T-cell (primary cell): ENCODE data around the gene EEFSEC. TPM values are rescaled to one million over a fixed set of nuclear protein-coding genes. Genes with fewer than 3 reads are reported as not detected.
A peak's percentile ranks its signal among the peaks of the same experiment; 100 is the strongest.

Experiments
- ATAC-seq, 4 experiments: fragments of 200-7000 bp in 3 of 4; fragments of 150-1000 bp in 1 of 4; cut with Tn5 transposase; replicated peaks in 1 of 4; 1 replicate in 3 of 4; 2 replicates in 1 of 4; pipeline ENCODE4 v1.10.0; 2021; ENCODE audit warnings: moderate library complexity in 3 of 4, mild to moderate bottlenecking in 2 of 4, moderate number of reproducible peaks in 1 of 4
- CTCF ChIA-PET, 2 donors: fragments of 300-600 bp; sonication (Branson Sonifier 250); formaldehyde crosslinking; loops; one replicate each; lab custom pipeline; 2022; ENCODE audit warnings: antibody characterized with exemption in 2 of 2; lab: Charles Lee
- POLR2A ChIA-PET, 2 donors: fragments of 300-600 bp; sonication (Branson Sonifier 250); formaldehyde crosslinking; loops; one replicate each; lab custom pipeline; 2022; ENCODE audit warnings: antibody characterized with exemption in 2 of 2; lab: Charles Lee
- DNase-seq, 35 experiments: peaks; one replicate each; pipeline versions ENCODE4 v3.0.0 to v3.0.0-alpha.2; 2013 to 2023
- H3K27ac ChIP-seq: one replicate; pipeline ENCODE4 v1.5.1; 2013; ENCODE audit warnings: low read length
- H3K27me3 ChIP-seq, 2 experiments: replicated peaks in 1 of 2; 1 replicate in 1 of 2; 2 replicates in 1 of 2; pipeline versions ENCODE4 v1.6.1 to v1.7.0; 2013; ENCODE audit warnings: low read length in 1 of 2, mixed read lengths in 1 of 2; ENCODE audit not compliant: control insufficient read depth in 2 of 2, insufficient read depth in 2 of 2; ENCODE audit errors: extremely low read depth in 1 of 2
- H3K36me3 ChIP-seq, 2 donors: 1 replicate in 1 of 2; 2 replicates in 1 of 2; pipeline versions ENCODE4 v1.6.1 to v1.7.0; 2013; ENCODE audit warnings: low read length in 1 of 2; ENCODE audit not compliant: control insufficient read depth in 2 of 2, insufficient read depth in 1 of 2; ENCODE audit errors: extremely low read depth in 1 of 2
- H3K4me1 ChIP-seq, 2 experiments: 1 replicate in 1 of 2; 2 replicates in 1 of 2; pipeline versions ENCODE4 v1.6.1 to v1.7.0; 2013; ENCODE audit warnings: low read length in 2 of 2, mixed read lengths in 1 of 2; ENCODE audit not compliant: insufficient read depth in 2 of 2, control insufficient read depth in 1 of 2; ENCODE audit errors: extremely low read depth in 1 of 2
- H3K4me3 ChIP-seq, 2 donors: 1 replicate in 1 of 2; 2 replicates in 1 of 2; pipeline versions ENCODE4 v1.5.1 to v1.7.0; 2013; ENCODE audit warnings: mild to moderate bottlenecking in 2 of 2, low read length in 1 of 2, moderate library complexity in 1 of 2; ENCODE audit not compliant: control insufficient read depth in 1 of 2; ENCODE audit errors: extremely low read depth in 1 of 2
- H3K9me3 ChIP-seq: 2 replicates; pipeline ENCODE4 v1.7.0; 2013
- H3K27ac Mint-ChIP-seq, 2 donors: one replicate each; pipeline ENCODE4 v1.8.0; 2020 to 2021; ENCODE audit warnings: mild to moderate bottlenecking in 2 of 2, mixed read lengths in 2 of 2
- H3K27me3 Mint-ChIP-seq, 2 donors: one replicate each; pipeline ENCODE4 v1.8.0; 2021 to 2022; ENCODE audit warnings: mixed read lengths in 2 of 2
- H3K36me3 Mint-ChIP-seq: one replicate; pipeline ENCODE4 v1.8.0; 2021; ENCODE audit warnings: mixed read lengths
- H3K4me1 Mint-ChIP-seq, 3 donors: one replicate each; pipeline ENCODE4 v1.8.0; 2020 to 2022; ENCODE audit warnings: mixed read lengths in 3 of 3, mild to moderate bottlenecking in 1 of 3
- H3K4me3 Mint-ChIP-seq, 3 donors: one replicate each; pipeline ENCODE4 v1.8.0; 2020 to 2022; ENCODE audit warnings: mild to moderate bottlenecking in 3 of 3, mixed read lengths in 3 of 3, moderate library complexity in 3 of 3
- H3K9me3 Mint-ChIP-seq, 3 donors: one replicate each; pipeline ENCODE4 v1.8.0; 2020 to 2022; ENCODE audit warnings: mixed read lengths in 3 of 3
- whole genome bisulfite sequencing: methylation state at CpG from one replicate; pipeline ENCODE4 v1.1.5; 2013; ENCODE audit warnings: missing lambda C conversion rate; ENCODE audit not compliant: insufficient coverage; 5-methylcytosine and 5-hydroxymethylcytosine counted together
- total RNA-seq, 35 experiments: library from RNA in 6 of 35; stranded (reverse) in 6 of 35; fragments of 120-200 nt in 1 of 35; gene quantifications; one replicate each; pipeline versions ENCODE4 v1.2.1 to v1.2.4 and lab custom pipeline; 2013 to 2026

The EEFSEC gene
- total RNA-seq, 5 donors from 2014 or later (not counting 1 experiment from before 2014, with no cell fraction given), result 15.9 to 21.1 (median 19.1) TPM

DNA sequence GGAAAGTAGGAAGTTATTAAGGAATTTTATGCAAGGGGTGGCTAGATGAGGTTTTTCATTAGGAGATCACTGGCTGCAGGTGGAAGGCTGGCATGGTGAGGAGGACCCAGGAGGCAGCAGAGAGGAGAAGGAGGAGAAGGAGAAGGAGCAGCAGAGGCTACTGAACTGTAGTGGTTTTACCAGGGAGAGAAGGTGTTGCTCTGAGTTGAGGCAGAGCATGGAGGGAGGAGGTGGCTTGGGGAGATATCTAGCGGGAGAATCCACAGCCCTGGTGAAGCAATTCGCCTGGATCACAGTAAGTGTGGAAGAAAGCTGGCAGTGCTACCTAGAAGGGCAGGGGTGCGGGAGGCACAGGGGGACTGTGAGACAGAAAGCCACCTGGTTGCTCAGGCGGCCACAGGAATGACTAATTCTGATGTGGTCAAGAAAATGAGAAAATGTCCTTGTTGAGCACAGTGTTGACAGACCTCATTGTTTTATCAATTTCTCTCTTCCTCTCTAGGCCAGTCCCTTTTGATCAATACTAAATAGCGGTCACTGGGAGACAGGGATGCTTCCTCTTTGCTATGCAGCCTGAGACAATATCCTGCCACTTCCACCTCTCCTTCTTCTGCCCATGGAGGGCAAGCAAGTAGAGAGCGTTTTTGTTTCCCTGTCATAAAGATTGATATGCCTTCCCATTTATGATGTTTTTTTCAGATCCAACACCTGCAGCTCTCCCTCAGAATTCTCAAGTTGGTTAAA is 94.6 kb downstream of the EEFSEC start:
- Mint-ChIP-seq H3K4me1 (peaks cover 18 to 35% (median 24%) of the 10 kb centered on the region in 3 donors), H3K9me3 (peaks cover 0 to 7% (median 0%) of the 10 kb centered on the region in 3 donors), H3K27ac (peak overlapping the region in 1 of 2 donors; percentile 12), H3K36me3 (peaks cover 55% of the 10 kb centered on the region), H3K4me3 (no peak overlapping the region), H3K27me3 (no peaks in the 10 kb centered on the region)
- peaks cover 2 to 16% of the 10 kb centered on the region in 2 donors for H3K36me3 ChIP-seq
- H3K4me1 ChIP-seq, result peaks cover 4 to 8% of the 10 kb centered on the region in 2 experiments
- no peak overlapping the region for H3K27ac ChIP-seq
- no peaks in the 10 kb centered on the region for H3K9me3 ChIP-seq
- ATAC-seq (no peak), DNase-seq (no peak)
- POLR2A ChIA-PET, result no interaction called here
- H3K27me3 ChIP-seq, result no peaks in the 10 kb centered on the region
- no peak overlapping the region for H3K4me3 ChIP-seq
- 97% methylated on average over 4 of the region's 6 CpGs for WGBS
- CTCF ChIA-PET, result no interaction called here

DNA sequence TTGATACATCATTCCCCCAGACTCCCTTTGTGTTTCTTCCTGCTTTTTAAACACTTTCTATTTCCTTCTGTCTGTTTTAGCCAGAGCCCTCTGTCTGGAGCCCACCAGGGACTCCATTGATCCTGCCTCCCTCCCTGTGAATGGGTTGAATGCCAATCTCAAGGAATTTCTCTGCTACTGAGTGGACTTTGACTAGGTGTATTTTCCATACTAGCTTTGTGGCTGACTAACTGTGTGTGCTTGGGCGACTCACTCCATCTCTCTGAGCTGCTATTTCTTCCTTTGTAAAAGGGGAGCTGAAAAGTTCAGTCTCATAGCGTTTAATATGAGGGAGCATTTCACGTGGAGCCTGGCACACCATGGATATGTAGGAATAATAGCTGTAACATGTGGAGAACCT is 98.8 kb downstream of the EEFSEC start:
- Histone ChIP-seq H3K4me1 (no peaks in the 10 kb centered on the region), H3K9me3 (no peaks in the 10 kb centered on the region), H3K4me3 (no peak overlapping the region), H3K27me3 (no peaks in the 10 kb centered on the region), H3K27ac (no peak overlapping the region), H3K36me3 (peaks cover 4 to 15% of the 10 kb centered on the region in 2 donors)
- Mint-ChIP-seq H3K27ac (no peak overlapping the region), H3K36me3 (peaks cover 72% of the 10 kb centered on the region), H3K27me3 (no peaks in the 10 kb centered on the region), H3K4me3 (no peak overlapping the region), H3K9me3 (peaks cover 0 to 7% (median 0%) of the 10 kb centered on the region in 3 donors), H3K4me1 (peaks cover 16 to 48% (median 32%) of the 10 kb centered on the region in 3 donors)
- no CpG with 5 or more reads among the region's 3 CpGs for WGBS
- ATAC-seq (no peak), DNase-seq (no peak)
- ChIA-PET CTCF (no interaction called here), POLR2A (no interaction called here)

DNA sequence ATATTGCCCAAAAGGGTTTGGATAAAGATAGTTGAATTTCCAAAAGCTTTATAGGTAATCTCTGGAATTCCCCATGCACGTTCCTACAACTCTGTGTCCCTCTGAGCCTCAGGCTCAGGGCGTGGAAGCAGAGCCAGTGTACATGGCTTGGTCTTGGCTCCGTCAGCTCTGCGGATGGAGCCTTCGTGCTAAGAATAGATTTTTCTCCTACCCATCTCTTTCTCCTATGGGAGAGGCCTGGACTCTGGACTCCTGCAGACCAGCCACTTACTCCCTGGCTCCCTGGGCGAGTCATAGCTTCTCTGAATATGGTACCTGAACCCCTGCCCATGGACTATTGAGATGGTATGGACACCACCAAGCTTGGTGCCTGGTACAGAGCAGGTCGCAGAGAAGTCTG is 99.9 kb downstream of the EEFSEC start:
- ChIA-PET CTCF (no interaction called here), POLR2A (no interaction called here)
- no peaks in the 10 kb centered on the region for H3K4me1 ChIP-seq
- peaks cover 66% of the 10 kb centered on the region for H3K36me3 Mint-ChIP-seq
- H3K27me3 ChIP-seq, result no peaks in the 10 kb centered on the region
- no peak overlapping the region for H3K4me3 ChIP-seq
- H3K36me3 ChIP-seq, result peaks cover 4 to 5% of the 10 kb centered on the region in 2 donors
- 100% methylated on average over 6 of the region's 7 CpGs for WGBS
- no peaks in the 10 kb centered on the region for H3K9me3 ChIP-seq
- H3K4me3 Mint-ChIP-seq, result no peak overlapping the region
- H3K27me3 Mint-ChIP-seq, result no peaks in the 10 kb centered on the region
- DNase-seq (no peak), ATAC-seq (no peak)
- H3K4me1 Mint-ChIP-seq, result peaks cover 18 to 48% (median 35%) of the 10 kb centered on the region in 3 donors
- H3K27ac ChIP-seq, result no peak overlapping the region
- no peak overlapping the region for H3K27ac Mint-ChIP-seq
- H3K9me3 Mint-ChIP-seq, result peaks cover 0 to 7% (median 0%) of the 10 kb centered on the region in 3 donors

DNA sequence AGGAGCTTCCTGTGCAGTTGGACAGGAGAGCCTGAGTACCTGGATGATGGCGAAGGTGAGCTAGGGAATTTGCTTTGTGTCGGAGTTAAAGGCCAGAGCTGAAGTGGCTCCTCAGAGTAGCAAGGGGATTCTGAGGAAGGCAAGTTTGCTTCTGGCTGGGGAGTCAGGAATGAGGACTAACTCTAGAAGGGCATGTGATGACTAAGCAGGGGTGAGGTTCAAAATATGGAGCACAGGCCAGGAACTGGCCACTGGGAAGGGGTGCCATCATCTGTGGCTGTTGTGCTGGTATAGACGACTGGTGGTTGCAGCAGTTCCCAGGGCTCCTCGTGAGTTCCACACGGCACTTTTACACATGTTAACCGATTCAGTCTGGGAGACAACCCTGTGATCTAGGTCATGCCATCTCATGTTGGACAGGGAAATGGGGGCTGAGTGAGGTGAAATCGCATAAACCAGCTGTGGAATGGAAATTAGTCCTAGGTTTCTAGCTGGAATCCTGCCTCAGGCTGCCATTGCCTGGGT is 100.8 kb downstream of the EEFSEC start:
- H3K27me3 Mint-ChIP-seq, result no peaks in the 10 kb centered on the region
- peaks cover 3% of the 10 kb centered on the region for H3K9me3 ChIP-seq
- WGBS, result 100% methylated on average over 7 of the region's 7 CpGs
- POLR2A ChIA-PET, result no interaction called here
- H3K27ac ChIP-seq, result no peak overlapping the region
- H3K4me1 Mint-ChIP-seq, result peaks cover 18 to 48% (median 35%) of the 10 kb centered on the region in 3 donors
- H3K9me3 Mint-ChIP-seq, result peaks cover 0 to 7% (median 0%) of the 10 kb centered on the region in 3 donors
- H3K4me3 ChIP-seq, result no peak overlapping the region
- no peaks in the 10 kb centered on the region for H3K4me1 ChIP-seq
- no peak for ATAC-seq
- H3K27ac Mint-ChIP-seq, result no peak overlapping the region
- CTCF ChIA-PET, result no interaction called here
- DNase-seq, result no peak
- peaks cover 62% of the 10 kb centered on the region for H3K36me3 Mint-ChIP-seq
- H3K36me3 ChIP-seq, result peaks cover 3 to 4% of the 10 kb centered on the region in 2 donors
- no peaks in the 10 kb centered on the region for H3K27me3 ChIP-seq
- no peak overlapping the region for H3K4me3 Mint-ChIP-seq

DNA sequence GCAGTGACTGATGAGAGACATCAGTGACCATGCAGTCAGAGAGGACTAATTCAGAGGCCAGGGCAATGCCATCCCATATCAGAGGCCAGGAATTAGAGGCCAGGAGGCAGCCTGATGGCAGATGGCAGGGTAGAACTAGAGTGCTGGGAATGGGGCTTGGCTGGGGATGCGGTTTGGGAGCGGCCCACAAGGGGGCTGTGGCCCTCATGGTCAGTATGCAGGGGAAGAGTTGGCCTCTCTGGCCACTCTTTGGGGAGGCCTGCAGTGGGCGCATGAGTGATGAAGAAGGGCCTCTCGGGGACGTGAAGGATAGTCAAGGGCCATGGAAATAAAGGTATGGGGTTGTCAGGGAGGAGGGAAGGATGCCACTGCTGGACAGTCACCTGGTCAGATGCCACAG is 101.7 kb downstream of the EEFSEC start:
- H3K4me1 Mint-ChIP-seq, result peaks cover 18 to 48% (median 32%) of the 10 kb centered on the region in 3 donors
- WGBS, result 96% methylated on average over 5 of the region's 5 CpGs
- H3K9me3 Mint-ChIP-seq, result peaks cover 6 to 15% (median 6%) of the 10 kb centered on the region in 3 donors
- H3K27ac Mint-ChIP-seq, result no peak overlapping the region
- Histone ChIP-seq H3K4me3 (no peak overlapping the region), H3K27ac (no peak overlapping the region), H3K4me1 (no peaks in the 10 kb centered on the region), H3K27me3 (no peaks in the 10 kb centered on the region), H3K36me3 (peaks cover 3 to 4% of the 10 kb centered on the region in 2 donors), H3K9me3 (peaks cover 5% of the 10 kb centered on the region)
- no peak overlapping the region for H3K4me3 Mint-ChIP-seq
- H3K36me3 Mint-ChIP-seq, result peaks cover 61% of the 10 kb centered on the region
- H3K27me3 Mint-ChIP-seq, result no peaks in the 10 kb centered on the region
- CTCF ChIA-PET, result no interaction called here
- ATAC-seq, result no peak
- POLR2A ChIA-PET, result no interaction called here
- DNase-seq, result no peak

DNA sequence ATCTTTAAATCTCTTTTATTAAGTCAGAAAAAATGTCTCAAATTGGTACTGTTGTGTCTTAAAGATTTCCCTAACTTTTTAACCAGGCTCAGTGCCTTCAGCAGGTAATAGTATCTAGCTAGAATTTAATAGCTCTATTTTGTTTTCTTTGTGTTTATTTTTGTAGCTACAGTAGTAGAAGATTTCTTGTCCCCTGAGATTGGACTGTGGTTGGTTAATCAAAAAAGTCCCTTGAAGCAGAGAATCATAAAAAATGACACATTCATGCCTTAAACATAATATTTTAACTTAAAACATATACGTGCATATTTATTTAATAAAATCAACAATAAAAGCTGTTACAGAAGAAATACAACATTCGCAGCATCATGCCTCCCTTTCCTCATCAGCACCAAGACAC is 102.8 kb downstream of the EEFSEC start:
- peaks cover 58% of the 10 kb centered on the region for H3K36me3 Mint-ChIP-seq
- DNase-seq (no peak), ATAC-seq (no peak)
- ChIA-PET POLR2A (no interaction called here), CTCF (interaction anchor here in 1 of 2 donors (0.8 kb wide), 1 partner anchor 67 kb away, joined by 3 read pairs; no protein-coding TSS in a partner anchor)
- H3K27ac Mint-ChIP-seq, result no peak overlapping the region
- WGBS, result no CpG with 5 or more reads among the region's 2 CpGs
- peaks cover 6% of the 10 kb centered on the region for H3K9me3 ChIP-seq
- H3K27me3 Mint-ChIP-seq, result no peaks in the 10 kb centered on the region
- H3K4me3 ChIP-seq, result no peak overlapping the region
- no peaks in the 10 kb centered on the region for H3K4me1 ChIP-seq
- H3K4me1 Mint-ChIP-seq, result peaks cover 16 to 38% (median 27%) of the 10 kb centered on the region in 3 donors
- peaks cover 4 to 7% of the 10 kb centered on the region in 2 donors for H3K36me3 ChIP-seq
- H3K27ac ChIP-seq, result no peak overlapping the region
- no peak overlapping the region for H3K4me3 Mint-ChIP-seq
- no peaks in the 10 kb centered on the region for H3K27me3 ChIP-seq
- H3K9me3 Mint-ChIP-seq, result peaks cover 9 to 17% (median 15%) of the 10 kb centered on the region in 3 donors
